Panc1 (cell line): ENCODE measurements around the gene RNF113A. TPM values are rescaled to one million over a fixed set of nuclear protein-coding genes. Genes with fewer than 3 reads are reported as not detected.

Source experiments
- ATAC-seq: fragments of 200-7000 bp; cut with Tn5 transposase; 2 replicates; pipeline ENCODE4 v1.9.1; 2020; ENCODE audit warnings: mild to moderate bottlenecking, moderate library complexity
- BruUV-seq: library from RNA; stranded (reverse); fragments of 400-500 nt; replicated peaks from 2 replicates; lab custom pipeline; 2021; lab: Mats Ljungman, UMichigan
- CTCF ChIA-PET: fragments of 300-600 bp; sonication (Branson Sonifier 250); formaldehyde crosslinking; loops from one replicate; lab custom pipeline; 2022; ENCODE audit warnings: antibody characterized with exemption; lab: Charles Lee
- POLR2A ChIA-PET: fragments of 300-600 bp; sonication (Branson Sonifier 250); formaldehyde crosslinking; loops from one replicate; lab custom pipeline; 2022; ENCODE audit warnings: antibody characterized with exemption; lab: Charles Lee
- DNase-seq: peaks from one replicate; pipeline ENCODE4 v3.0.0-alpha.2; 2010; ENCODE audit warnings: low read depth, low spot score
- H3K27ac ChIP-seq: 2 replicates; pipeline ENCODE4 v1.5.1; 2011; ENCODE audit warnings: mild to moderate bottlenecking, low read length, inconsistent platforms
- H3K27me3 ChIP-seq: fragments of 200-500 bp; sonication (Bioruptor generic); 2 replicates; pipeline ENCODE4 v1.6.0; 2014; ENCODE audit warnings: low read length, inconsistent platforms; ENCODE audit not compliant: control insufficient read depth, insufficient read depth
- H3K36me3 ChIP-seq: fragments of 200-500 bp; sonication (Bioruptor generic); 2 replicates; pipeline ENCODE4 v1.5.1; 2014; ENCODE audit warnings: inconsistent platforms, mild to moderate bottlenecking, low read length, moderate library complexity; ENCODE audit not compliant: control insufficient read depth, insufficient read depth
- H3K4me1 ChIP-seq: 2 replicates; pipeline ENCODE4 v1.5.1; 2011; ENCODE audit warnings: inconsistent platforms, mild to moderate bottlenecking, low read length, moderate library complexity; ENCODE audit not compliant: control insufficient read depth, insufficient read depth
- H3K4me3 ChIP-seq, 2 experiments: 2 replicates each; pipeline ENCODE4 v1.5.1; 2011 to 2012; ENCODE audit warnings: low read depth in 2 of 2, low read length in 2 of 2, mild to moderate bottlenecking in 2 of 2, inconsistent platforms in 1 of 2, moderate library complexity in 1 of 2
- H3K9me3 ChIP-seq: fragments of 200-500 bp; sonication (Bioruptor generic); 2 replicates; pipeline ENCODE4 v1.5.1; 2014; ENCODE audit warnings: low read depth, mild to moderate bottlenecking, inconsistent platforms, low read length, moderate library complexity; ENCODE audit not compliant: control insufficient read depth, insufficient read depth
- CTCF ChIP-seq: fragments of 450-650 bp; IDR thresholded peaks from 2 replicates; pipeline ENCODE4 v1.5.1; 2017; ENCODE audit warnings: mild to moderate bottlenecking
- POLR2AphosphoS5 ChIP-seq: IDR thresholded peaks from 2 replicates; pipeline ENCODE4 v1.6.1; 2012; ENCODE audit warnings: mild to moderate bottlenecking, low read depth, low read length, moderate library complexity
- REST ChIP-seq, 2 experiments: IDR thresholded peaks; 2 replicates each; pipeline ENCODE4 v1.6.1; 2011 to 2012; ENCODE audit warnings: low read depth in 2 of 2, control low read depth in 1 of 2, low read length in 1 of 2, mild to moderate bottlenecking in 1 of 2, moderate library complexity in 1 of 2; ENCODE audit not compliant: insufficient read depth in 1 of 2
- SIN3A ChIP-seq: IDR thresholded peaks from 2 replicates; pipeline ENCODE4 v1.6.1; 2012; ENCODE audit warnings: low read depth, mild to moderate bottlenecking, low read length, moderate library complexity, borderline replicate concordance; ENCODE audit not compliant: insufficient read depth
- TCF7L2 ChIP-seq: IDR thresholded peaks from 2 replicates; pipeline ENCODE4 v1.6.1; 2011; ENCODE audit warnings: mild to moderate bottlenecking, low read depth, low read length, inconsistent platforms
- in situ Hi-C: cut with HindIII; loops from 2 replicates; pipeline ENCODE4 v1.10.0; 2016; ENCODE audit warnings: low sequenced_read_pairs, low pct_unique_long_range_greater_than_20kb
- intact Hi-C: fragments of 100-400 bp; cut with micrococcal nuclease; formaldehyde crosslinking; loops from one replicate; pipeline ENCODE4 v1.10.0; 2022; ENCODE audit not compliant: unreplicated experiment
- total RNA-seq: library from RNA; stranded (reverse); gene quantifications from one replicate; pipeline ENCODE4 v1.2.1, GENCODE V29; 2021; ENCODE audit not compliant: unreplicated experiment

The RNF113A gene
- total RNA-seq, 1 experiment from 2014 or later = 23.4 TPM

GRCh38 chrX:119880552-119881437, 9.3 kb upstream of the RNF113A start:
- Histone ChIP-seq H3K36me3 (peaks cover 8% of the 10 kb centered on the region; the same call in 1 of the 2 replicates), H3K4me3 (no peak overlapping the region), H3K27me3 (no peaks in the 10 kb centered on the region), H3K27ac (no peak overlapping the region), H3K4me1 (no peaks in the 10 kb centered on the region), H3K9me3 (no peaks in the 10 kb centered on the region)
- ATAC-seq = peak; percentile 95
- ChIA-PET CTCF (interaction anchor here (0.6 kb wide), 1 partner anchor 228 kb away, joined by 3 read pairs; no protein-coding TSS in a partner anchor), POLR2A (no interaction called here)
- TF ChIP-seq TCF7L2 (no peak), CTCF (peak; percentile 87)
- peak; percentile 62 for DNase-seq
- BruUV-seq = no TSS peak
- in situ Hi-C loops = no loop called here
- intact Hi-C loops = no loop called here

- in situ Hi-C loops = no loop called here
- ATAC-seq = no peak
- no peak for DNase-seq
- intact Hi-C loops = no loop called here
- Histone ChIP-seq H3K4me1 (no peaks in the 10 kb centered on the region), H3K36me3 (peaks cover 8% of the 10 kb centered on the region; the same call in 1 of the 2 replicates), H3K27ac (no peak overlapping the region), H3K4me3 (no peak overlapping the region), H3K9me3 (no peaks in the 10 kb centered on the region), H3K27me3 (no peaks in the 10 kb centered on the region)
- POLR2A ChIA-PET = no interaction called here
- CTCF ChIA-PET = interaction anchor here (0.6 kb wide), 1 partner anchor 229 kb away, joined by 3 read pairs; no protein-coding TSS in a partner anchor
- no TSS peak for BruUV-seq
- TF ChIP-seq POLR2AphosphoS5 = no peak
- no peak for TF ChIP-seq CTCF
- TF ChIP-seq SIN3A = no peak
- no peak for TF ChIP-seq TCF7L2
- no peak for TF ChIP-seq REST (IDR thresholded peaks at IDR 0.05; ENCODE audit: insufficient read depth in 1 of 2, low read depth in 2 of 2, low read length in 1 of 2)
Measured at GRCh38 chrX:119880076-119880475, 8.5 kb upstream of the RNF113A start.
